ENCODE measurements around the gene PSME1. TPM values are rescaled to one million over a fixed set of nuclear protein-coding genes. Genes with fewer than 3 reads are reported as not detected.
A peak's percentile ranks its signal among the peaks of the same experiment; 100 is the strongest.

The PSME1 gene
- total RNA-seq, 6 donors from 2014 or later, result 56.6 to 206 (median 142) TPM

DNA sequence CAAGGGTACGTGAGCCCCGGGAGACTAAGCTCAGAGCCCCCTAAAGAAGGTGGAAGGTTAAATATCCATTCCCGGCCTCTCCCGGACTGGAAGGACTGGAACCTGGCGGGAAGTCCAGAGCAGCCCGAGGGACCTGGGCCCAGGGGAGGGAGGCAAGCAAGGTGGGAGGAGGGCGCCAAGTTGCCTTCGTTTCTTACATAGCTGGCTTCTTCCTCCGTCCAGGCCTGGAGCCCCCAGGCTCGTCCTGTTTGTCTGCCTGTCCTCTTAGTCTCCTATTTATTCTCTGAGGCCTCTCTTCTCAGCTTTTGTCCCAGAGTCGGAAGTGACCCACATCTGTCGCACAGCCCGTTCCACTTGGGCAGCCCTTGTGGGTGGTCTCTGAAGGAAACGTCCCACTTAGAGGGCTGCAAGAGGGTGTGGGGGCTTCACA lies 41.1 kb upstream of the PSME1 start:
- H3K36me3 ChIP-seq, result peaks cover 3 to 23% (median 19%) of the 10 kb centered on the region in 4 donors

GRCh38 chr14:24095271-24096068 lies 40.5 kb upstream of the PSME1 start:
- Histone ChIP-seq H3K27me3 (no peaks in the 10 kb centered on the region), H3K36me3 (peaks cover 3 to 29% (median 24%) of the 10 kb centered on the region in 4 donors), H3K4me3 (peak overlapping the region; percentile 75 to 88 (median 82)), H3K9me3 (no peaks in the 10 kb centered on the region), H3K4me1 (peaks cover 8 to 47% (median 27%) of the 10 kb centered on the region in 4 donors), H3K27ac (peak overlapping the region; percentile 95 to 98 (median 98))
- TF ChIP-seq, protein P1, sequence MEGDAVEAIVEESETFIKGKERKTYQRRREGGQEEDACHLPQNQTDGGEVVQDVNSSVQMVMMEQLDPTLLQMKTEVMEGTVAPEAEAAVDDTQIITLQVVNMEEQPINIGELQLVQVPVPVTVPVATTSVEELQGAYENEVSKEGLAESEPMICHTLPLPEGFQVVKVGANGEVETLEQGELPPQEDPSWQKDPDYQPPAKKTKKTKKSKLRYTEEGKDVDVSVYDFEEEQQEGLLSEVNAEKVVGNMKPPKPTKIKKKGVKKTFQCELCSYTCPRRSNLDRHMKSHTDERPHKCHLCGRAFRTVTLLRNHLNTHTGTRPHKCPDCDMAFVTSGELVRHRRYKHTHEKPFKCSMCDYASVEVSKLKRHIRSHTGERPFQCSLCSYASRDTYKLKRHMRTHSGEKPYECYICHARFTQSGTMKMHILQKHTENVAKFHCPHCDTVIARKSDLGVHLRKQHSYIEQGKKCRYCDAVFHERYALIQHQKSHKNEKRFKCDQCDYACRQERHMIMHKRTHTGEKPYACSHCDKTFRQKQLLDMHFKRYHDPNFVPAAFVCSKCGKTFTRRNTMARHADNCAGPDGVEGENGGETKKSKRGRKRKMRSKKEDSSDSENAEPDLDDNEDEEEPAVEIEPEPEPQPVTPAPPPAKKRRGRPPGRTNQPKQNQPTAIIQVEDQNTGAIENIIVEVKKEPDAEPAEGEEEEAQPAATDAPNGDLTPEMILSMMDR (IDR thresholded peaks at IDR 0.05), result no peak
- TF ChIP-seq POLR2A (IDR thresholded peaks at IDR 0.05) (peak in 1 of 4 donors; percentile 47), POLR2AphosphoS5 (IDR thresholded peaks at IDR 0.05) (peak in 1 of 2 donors; percentile 74), EP300 (IDR thresholded peaks at IDR 0.05) (no peak)
- DNase-seq, result peak in 1 of 2 donors; percentile 65
- WGBS, 2 donors, result 34 to 39% methylated on average over 8 to 12 of the region's 12 CpGs
- peak in 1 of 2 donors; percentile 27 for ATAC-seq (ENCODE audit: low FRiP score in 2 of 2)

More for the DNA sequence above, 41.1 kb upstream of the PSME1 start:
- H3K4me3 ChIP-seq, result peak overlapping the region; percentile 75 to 88 (median 82)
- DNase-seq, result no peak
- no peaks in the 10 kb centered on the region for H3K27me3 ChIP-seq
- TF ChIP-seq POLR2A (IDR thresholded peaks at IDR 0.05) (no peak), POLR2AphosphoS5 (IDR thresholded peaks at IDR 0.05) (no peak), EP300 (IDR thresholded peaks at IDR 0.05) (no peak)
- TF ChIP-seq, protein P1 (IDR thresholded peaks at IDR 0.05), result no peak
- no peak for ATAC-seq (ENCODE audit: low FRiP score in 2 of 2)
- no peaks in the 10 kb centered on the region for H3K9me3 ChIP-seq
- H3K4me1 ChIP-seq, result peaks cover 8 to 47% (median 27%) of the 10 kb centered on the region in 4 donors
- peak overlapping the region; percentile 95 to 98 (median 98) for H3K27ac ChIP-seq
- WGBS, 2 donors, result 5 to 6% methylated on average over 13 to 14 of the region's 14 CpGs

- ATAC-seq (ENCODE audit: low FRiP score in 2 of 2) (no peak), DNase-seq (no peak)
- Histone ChIP-seq H3K4me3 (no peak overlapping the region), H3K36me3 (peaks cover 3 to 40% (median 31%) of the 10 kb centered on the region in 4 donors), H3K4me1 (peaks cover 8 to 47% (median 27%) of the 10 kb centered on the region in 4 donors), H3K9me3 (no peaks in the 10 kb centered on the region), H3K27me3 (no peaks in the 10 kb centered on the region), H3K27ac (no peak overlapping the region)
- 94 to 96% methylated on average over 7 to 8 of the region's 8 CpGs for WGBS, 2 donors
- TF ChIP-seq EP300 (IDR thresholded peaks at IDR 0.05) (no peak), POLR2A (IDR thresholded peaks at IDR 0.05) (no peak), POLR2AphosphoS5 (IDR thresholded peaks at IDR 0.05) (no peak)
- TF ChIP-seq, protein P1 (IDR thresholded peaks at IDR 0.05), result no peak
Measured at GRCh38 chr14:24096545-24097181, 39.3 kb upstream of the PSME1 start.

GRCh38 chr14:24098229-24098926 lies 37.6 kb upstream of the PSME1 start:
- H3K4me3 ChIP-seq, result no peak overlapping the region
- peaks cover 3 to 48% (median 36%) of the 10 kb centered on the region in 4 donors for H3K36me3 ChIP-seq
- WGBS, 2 donors, result 92 to 96% methylated on average over 4 to 16 of the region's 16 CpGs
- DNase-seq (no peak), ATAC-seq (ENCODE audit: low FRiP score in 2 of 2) (no peak)
- H3K4me1 ChIP-seq, result peaks cover 7 to 32% (median 17%) of the 10 kb centered on the region in 4 donors
- no peaks in the 10 kb centered on the region for H3K9me3 ChIP-seq
- H3K27ac ChIP-seq, result no peak overlapping the region
- no peak for TF ChIP-seq EP300 (IDR thresholded peaks at IDR 0.05)
- TF ChIP-seq, protein P1 (IDR thresholded peaks at IDR 0.05), result no peak
- no peak for TF ChIP-seq POLR2A (IDR thresholded peaks at IDR 0.05)
- TF ChIP-seq POLR2AphosphoS5 (IDR thresholded peaks at IDR 0.05), result no peak
- no peaks in the 10 kb centered on the region for H3K27me3 ChIP-seq

Data from upper lobe of left lung (tissue), 6 donors.